Spleen (tissue), 11 donors: ENCODE measurements around the gene RBM18. TPM values are rescaled to one million over a fixed set of nuclear protein-coding genes. Genes with fewer than 3 reads are reported as not detected.

ENCODE experiments used
- DNase-seq: peaks from one replicate; pipeline ENCODE4 v3.0.0-alpha.2; 2020
- H3K27ac ChIP-seq, 8 donors: fragments of 200-600 bp; sonication (generic) in 7 of 8; 1 replicate in 4 of 8; 2 replicates in 4 of 8; pipeline versions ENCODE4 v1.5.0 to v1.8.0; 2016 to 2021; ENCODE audit warnings: inconsistent platforms in 4 of 8, mild to moderate bottlenecking in 4 of 8, moderate library complexity in 1 of 8
- H3K27me3 ChIP-seq, 7 donors: fragments of 200-600 bp; sonication (generic) in 6 of 7; replicated peaks in 1 of 7; 1 replicate in 4 of 7; 2 replicates in 3 of 7; pipeline versions ENCODE4 v1.5.0 to v1.8.0; 2016 to 2021; ENCODE audit warnings: inconsistent platforms in 3 of 7, mild to moderate bottlenecking in 1 of 7
- H3K36me3 ChIP-seq, 6 donors: fragments of 200-600 bp; sonication (generic) in 5 of 6; 1 replicate in 4 of 6; 2 replicates in 2 of 6; pipeline versions ENCODE4 v1.5.0 to v1.8.0; 2016 to 2021; ENCODE audit warnings: inconsistent platforms in 2 of 6
- H3K4me1 ChIP-seq, 6 donors: fragments of 200-600 bp; sonication (generic) in 5 of 6; 1 replicate in 3 of 6; 2 replicates in 3 of 6; pipeline versions ENCODE4 v1.5.0 to v1.8.0; 2016 to 2021; ENCODE audit warnings: inconsistent platforms in 3 of 6
- H3K4me3 ChIP-seq, 8 donors: fragments of 200-600 bp; sonication (generic) in 7 of 8; 1 replicate in 4 of 8; 2 replicates in 4 of 8; pipeline versions ENCODE4 v1.5.0 to v1.8.0; 2016 to 2021; ENCODE audit warnings: inconsistent platforms in 4 of 8, mild to moderate bottlenecking in 4 of 8, moderate library complexity in 2 of 8
- H3K9me3 ChIP-seq, 8 donors: fragments of 200-600 bp; sonication (generic) in 7 of 8; 1 replicate in 4 of 8; 2 replicates in 4 of 8; pipeline versions ENCODE4 v1.5.0 to v1.8.0; 2016 to 2021; ENCODE audit warnings: inconsistent platforms in 4 of 8
- CTCF ChIP-seq, 11 experiments: fragments of 200-600 bp in 7 of 11; fragments of 450-650 bp in 4 of 11; sonication (generic) in 4 of 11; IDR thresholded peaks in 8 of 11; conservative IDR thresholded peaks in 3 of 11; 1 replicate in 7 of 11; 2 replicates in 4 of 11; pipeline versions ENCODE4 v1.4.0 to v1.8.0; 2016 to 2021; ENCODE audit warnings: antibody characterized with exemption in 11 of 11, inconsistent platforms in 4 of 11, mild to moderate bottlenecking in 1 of 11
- POLR2A ChIP-seq, 3 donors: fragments of 450-650 bp; IDR thresholded peaks; one replicate each; pipeline ENCODE4 v1.5.1; 2017; ENCODE audit warnings: antibody characterized with exemption in 3 of 3, mild to moderate bottlenecking in 1 of 3
- POLR2AphosphoS5 ChIP-seq, 3 donors: sonication (generic); formaldehyde crosslinking; IDR thresholded peaks; one replicate each; pipeline ENCODE4 v1.5.1; 2017; ENCODE audit warnings: antibody characterized with exemption in 3 of 3
- whole genome bisulfite sequencing, 5 donors: extraction: QIAGEN DNeasy Blood & Tissue Kit in 3 of 5; methylation state at CpG; one replicate each; pipeline versions ENCODE4 v1.1.5 to v1.1.7; 2013 to 2018; 5-methylcytosine and 5-hydroxymethylcytosine counted together
- intact Hi-C: fragments of 100-400 bp; cut with DNase I; formaldehyde crosslinking; loops from one replicate; pipeline ENCODE4 v1.15.0; 2023; ENCODE audit warnings: low total_unique reads
- polyA plus RNA-seq, 3 donors: library from polyadenylated mRNA; stranded (reverse); fragments of 200-250 nt; gene quantifications; one replicate each; pipeline ENCODE4 v1.2.1, GENCODE V29; 2013
- total RNA-seq, 7 donors: library from RNA; depleted of rRNA in 3 of 7; stranded (reverse); fragments of >200 nt in 3 of 7; fragmentation: NEBNext Ultra II Directional in 4 of 7; extraction: Animal tissue kit (Norgen Biotek cat#: 25700) in 4 of 7; gene quantifications; one replicate each; pipeline versions ENCODE4 v1.1.0 to v1.2.1, GENCODE V29; 2016 to 2021
- donor health status: healthy with polysubstance abuse.
- donor health status: DM: no; HTN: no; CAD: no; lungs with moderate emphysema.
- donor health status: DM: no; HTN: no; CAD: no.
- donor health status: Bipolar disorder and iron deficiency.
- donor health status: healthy.
- donor health status: DM: no; HTN: no; CAD: no.
- donor health status: DM: yes; HTN: yes; CAD: no.

The RBM18 gene
- total and polyA plus RNA-seq, 10 donors = 4.2 to 21.5 (median 11.2) TPM

GRCh38 chr9:122209451-122209850 lies 55.2 kb downstream of the RBM18 start:
- DNase-seq = peak; percentile 51

GRCh38 chr9:122207096-122207495 lies 57.5 kb downstream of the RBM18 start:
- no peaks in the 10 kb centered on the region for H3K36me3 ChIP-seq
- TF ChIP-seq POLR2A (IDR thresholded peaks at IDR 0.05) (no peak), POLR2AphosphoS5 (IDR thresholded peaks at IDR 0.05) (no peak), CTCF (IDR thresholded peaks at IDR 0.05 in 8 of 11, conservative IDR thresholded peaks at IDR 0.05 in 3 of 11) (no peak)
- no peak for DNase-seq
- no peak overlapping the region for H3K27ac ChIP-seq
- 85 to 91% (median 85%) methylated on average over 9 of the region's 9 CpGs for WGBS, 5 donors
- H3K4me3 ChIP-seq = no peak overlapping the region
- H3K27me3 ChIP-seq = peaks cover 0 to 30% (median 10%) of the 10 kb centered on the region in 7 donors
- intact Hi-C loops = no loop called here
- H3K4me1 ChIP-seq = no peaks in the 10 kb centered on the region
- no peaks in the 10 kb centered on the region for H3K9me3 ChIP-seq

More at GRCh38 chr9:122209451-122209850, 55.2 kb downstream of the RBM18 start:
- Histone ChIP-seq H3K4me1 (peaks cover 0 to 15% (median 12%) of the 10 kb centered on the region in 6 donors), H3K27ac (no peak overlapping the region), H3K4me3 (no peak overlapping the region), H3K9me3 (no peaks in the 10 kb centered on the region), H3K36me3 (no peaks in the 10 kb centered on the region), H3K27me3 (peaks cover 0 to 53% (median 31%) of the 10 kb centered on the region in 7 donors)
- 78 to 96% (median 93%) methylated on average over 7 to 12 of the region's 12 CpGs for WGBS, 5 donors
- intact Hi-C loops = no loop called here
- TF ChIP-seq CTCF (IDR thresholded peaks at IDR 0.05 in 8 of 11, conservative IDR thresholded peaks at IDR 0.05 in 3 of 11) (no peak), POLR2AphosphoS5 (IDR thresholded peaks at IDR 0.05) (no peak), POLR2A (IDR thresholded peaks at IDR 0.05) (no peak)

- intact Hi-C loops = no loop called here
- DNase-seq = peak; percentile 54
- TF ChIP-seq POLR2AphosphoS5 (IDR thresholded peaks at IDR 0.05) (no peak), POLR2A (IDR thresholded peaks at IDR 0.05) (no peak), CTCF (IDR thresholded peaks at IDR 0.05 in 8 of 11, conservative IDR thresholded peaks at IDR 0.05 in 3 of 11) (no peak)
- 81 to 91% (median 88%) methylated on average over 9 of the region's 9 CpGs for WGBS, 5 donors
- Histone ChIP-seq H3K27me3 (peaks cover 0 to 23% (median 3%) of the 10 kb centered on the region in 7 donors), H3K4me1 (no peaks in the 10 kb centered on the region), H3K4me3 (no peak overlapping the region), H3K36me3 (no peaks in the 10 kb centered on the region), H3K9me3 (no peaks in the 10 kb centered on the region), H3K27ac (no peak overlapping the region)
These were observed 58.3 kb downstream of the RBM18 start for GRCh38 chr9:122206118-122207046.

GRCh38 chr9:122205176-122205575 lies 59.5 kb downstream of the RBM18 start:
- Histone ChIP-seq H3K4me1 (no peaks in the 10 kb centered on the region), H3K27me3 (peaks cover 0 to 17% (median 0%) of the 10 kb centered on the region in 7 donors), H3K36me3 (no peaks in the 10 kb centered on the region), H3K4me3 (no peak overlapping the region), H3K27ac (no peak overlapping the region), H3K9me3 (no peaks in the 10 kb centered on the region)
- WGBS, 5 donors = 88 to 99% (median 93%) methylated on average over 8 of the region's 8 CpGs
- intact Hi-C loops = no loop called here
- peak; percentile 58 for DNase-seq
- TF ChIP-seq POLR2A (IDR thresholded peaks at IDR 0.05) (no peak), CTCF (IDR thresholded peaks at IDR 0.05 in 8 of 11, conservative IDR thresholded peaks at IDR 0.05 in 3 of 11) (no peak), POLR2AphosphoS5 (IDR thresholded peaks at IDR 0.05) (no peak)
